HCT116 (cell line): ENCODE measurements around the gene KRTAP9-7. TPM values are rescaled to one million over a fixed set of nuclear protein-coding genes. Genes with fewer than 3 reads are reported as not detected.

ENCODE experiments used
- ATAC-seq: fragments of 200-7000 bp; cut with Tn5 transposase; 2 replicates; pipeline ENCODE4 v1.9.1; 2020; ENCODE audit warnings: mild to moderate bottlenecking, moderate library complexity
- BruUV-seq: library from RNA; stranded (reverse); fragments of 400-500 nt; replicated peaks from 2 replicates; lab custom pipeline; 2021; lab: Mats Ljungman, UMichigan
- CTCF ChIA-PET: fragments of 300-600 bp; sonication (Branson Sonifier 250); formaldehyde crosslinking; loops from one replicate; lab custom pipeline; 2021; ENCODE audit warnings: antibody characterized with exemption; lab: Charles Lee
- POLR2A ChIA-PET: fragments of 300-600, 350-600 bp; sonication (Branson Sonifier 250); formaldehyde crosslinking; loops from one replicate; lab custom pipeline; 2021; ENCODE audit warnings: antibody characterized with exemption; lab: Charles Lee
- RAD21 ChIA-PET, 2 experiments: fragments of 300-600 bp; sonication (Branson Sonifier 250); formaldehyde crosslinking; loops; one replicate each; lab custom pipeline; 2023; ENCODE audit warnings: low total read pairs in 2 of 2; ENCODE audit not compliant: uncharacterized antibody in 2 of 2, unreplicated experiment in 2 of 2, low non-redundant PET in 1 of 2; lab: Charles Lee
- DNase-seq: peaks from one replicate; pipeline ENCODE4 v3.0.0-alpha.2; 2010; ENCODE audit warnings: low read depth, low spot score
- H2AFZ ChIP-seq: fragments of 200-600 bp; shearing (Covaris generic), sonication (generic); 2 replicates; pipeline ENCODE4 v1.6.1; 2017; ENCODE audit warnings: low read depth, mixed run types, mixed read lengths, antibody characterized with exemption, low read length; ENCODE audit not compliant: poor library complexity, severe bottlenecking
- H3K27ac ChIP-seq: 2 replicates; pipeline ENCODE4 v1.5.1; 2012; ENCODE audit warnings: low read depth, low read length
- H3K27me3 ChIP-seq: fragments of 200-600 bp; sonication (generic); 2 replicates; pipeline ENCODE4 v1.6.1; 2016; ENCODE audit warnings: mixed run types, low read length, mixed read lengths; ENCODE audit not compliant: insufficient read depth
- H3K36me3 ChIP-seq, 2 experiments: fragments of 200-500 bp in 1 of 2; fragments of 200-600 bp in 1 of 2; sonication (Bioruptor generic) in 1 of 2; sonication (generic) in 1 of 2; 2 replicates each; pipeline versions ENCODE4 v1.5.1 to v1.6.1; 2014 to 2016; ENCODE audit warnings: low read length in 2 of 2, inconsistent platforms in 1 of 2, mixed read lengths in 1 of 2, mixed run types in 1 of 2; ENCODE audit not compliant: insufficient read depth in 2 of 2, control insufficient read depth in 1 of 2
- H3K4me1 ChIP-seq, 2 experiments: fragments of 200-600 bp in 1 of 2; sonication (generic) in 1 of 2; 2 replicates each; pipeline versions ENCODE4 v1.5.1 to v1.6.1; 2012 to 2017; ENCODE audit warnings: low read length in 2 of 2, inconsistent platforms in 1 of 2, mild to moderate bottlenecking in 1 of 2, mixed read lengths in 1 of 2, mixed run types in 1 of 2, moderate library complexity in 1 of 2; ENCODE audit not compliant: insufficient read depth in 2 of 2, control insufficient read depth in 1 of 2
- H3K4me2 ChIP-seq: fragments of 200-600 bp; sonication (generic); 2 replicates; pipeline ENCODE4 v1.6.1; 2017; ENCODE audit warnings: mixed run types, low read length, mixed read lengths
- H3K4me3 ChIP-seq, 2 experiments: fragments of 200-600 bp in 1 of 2; sonication (generic) in 1 of 2; replicated peaks in 1 of 2; 2 replicates each; pipeline ENCODE4 v1.5.1; 2011 to 2016; ENCODE audit warnings: low read length in 2 of 2, control low read depth in 1 of 2, low read depth in 1 of 2, mild to moderate bottlenecking in 1 of 2, mixed read lengths in 1 of 2, mixed run types in 1 of 2
- H3K79me2 ChIP-seq: fragments of 200-600 bp; sonication (generic); 2 replicates; pipeline ENCODE4 v1.6.1; 2017; ENCODE audit warnings: mild to moderate bottlenecking, mixed run types, low read length, moderate library complexity, mixed read lengths; ENCODE audit not compliant: insufficient read depth
- H3K9ac ChIP-seq: fragments of 200-600 bp; sonication (generic); 2 replicates; pipeline ENCODE4 v1.6.1; 2016; ENCODE audit warnings: low read length, mixed read lengths
- H3K9me2 ChIP-seq: fragments of 200-600 bp; sonication (generic), shearing (Covaris generic); 2 replicates; pipeline ENCODE4 v1.6.1; 2017; ENCODE audit warnings: mixed run types, mild to moderate bottlenecking, moderate library complexity; ENCODE audit not compliant: insufficient read depth
- H3K9me3 ChIP-seq, 2 experiments: fragments of 200-500 bp in 1 of 2; fragments of 200-600 bp in 1 of 2; sonication (Bioruptor generic) in 1 of 2; sonication (generic) in 1 of 2; 2 replicates each; pipeline ENCODE4 v1.6.1; 2014 to 2017; ENCODE audit warnings: low read length in 2 of 2, mixed read lengths in 2 of 2, inconsistent platforms in 1 of 2, low read depth in 1 of 2, mild to moderate bottlenecking in 1 of 2, mixed run types in 1 of 2, moderate library complexity in 1 of 2; ENCODE audit not compliant: control insufficient read depth in 1 of 2, insufficient read depth in 1 of 2
- H4K20me1 ChIP-seq: fragments of 200-600 bp; sonication (generic), shearing (Covaris generic); 2 replicates; pipeline ENCODE4 v1.6.1; 2017; ENCODE audit warnings: mixed run types, mild to moderate bottlenecking, moderate library complexity; ENCODE audit not compliant: insufficient read depth
- CEBPB ChIP-seq: IDR thresholded peaks from 2 replicates; pipeline ENCODE4 v1.6.1; 2012; ENCODE audit warnings: low read depth
- EGR1 ChIP-seq: IDR thresholded peaks from 2 replicates; pipeline ENCODE4 v1.6.1; 2012; ENCODE audit warnings: low read depth
- EZH2 ChIP-seq: fragments of 200-600 bp; sonication (generic); IDR thresholded peaks from 2 replicates; pipeline ENCODE4 v1.6.1; 2017; ENCODE audit warnings: antibody characterized with exemption, mixed run types
- EZH2phosphoT487 ChIP-seq: fragments of 200-600 bp; IDR thresholded peaks from 2 replicates; pipeline ENCODE4 v1.6.1; 2018; ENCODE audit warnings: antibody characterized with exemption, borderline replicate concordance
- FOSL1 ChIP-seq: IDR thresholded peaks from 2 replicates; pipeline ENCODE4 v1.6.1; 2012; ENCODE audit warnings: low read depth
- JUND ChIP-seq: IDR thresholded peaks from 2 replicates; pipeline ENCODE4 v1.6.1; 2012
- MAX ChIP-seq: IDR thresholded peaks from 2 replicates; pipeline ENCODE4 v1.6.1; 2012
- POLR2A ChIP-seq: IDR thresholded peaks from 2 replicates; pipeline ENCODE4 v1.7.0; 2011; ENCODE audit warnings: borderline replicate concordance; ENCODE audit not compliant: insufficient read depth, insufficient read length; ENCODE audit errors: extremely low read depth
- POLR2AphosphoS5 ChIP-seq: IDR thresholded peaks from 2 replicates; pipeline ENCODE4 v1.6.1; 2011; ENCODE audit warnings: mild to moderate bottlenecking, low read depth, low read length, moderate library complexity
- RAD21 ChIP-seq: IDR thresholded peaks from 2 replicates; pipeline ENCODE4 v1.6.1; 2012; ENCODE audit warnings: low read depth, mild to moderate bottlenecking
- SIN3A ChIP-seq: IDR thresholded peaks from 2 replicates; pipeline ENCODE4 v1.6.1; 2012; ENCODE audit warnings: low read depth
- SP1 ChIP-seq: IDR thresholded peaks from 2 replicates; pipeline ENCODE4 v1.6.1; 2012; ENCODE audit warnings: low read depth
- SRF ChIP-seq: IDR thresholded peaks from 2 replicates; pipeline ENCODE4 v1.6.1; 2012; ENCODE audit warnings: low read depth
- TCF7L2 ChIP-seq: IDR thresholded peaks from 2 replicates; pipeline ENCODE4 v1.7.0; 2011; ENCODE audit warnings: borderline replicate concordance, inconsistent platforms; ENCODE audit not compliant: insufficient read depth, insufficient read length; ENCODE audit errors: extremely low read depth
- ZBTB33 ChIP-seq: IDR thresholded peaks from 2 replicates; pipeline ENCODE4 v1.6.1; 2011; ENCODE audit warnings: mild to moderate bottlenecking, low read length, moderate library complexity; ENCODE audit not compliant: insufficient replicate concordance; ENCODE audit errors: extremely low read depth
- ZNF274 ChIP-seq: fragments of 200-500 bp; sonication (Bioruptor generic); IDR thresholded peaks from 2 replicates; pipeline ENCODE4 v1.6.1; 2014; ENCODE audit warnings: mild to moderate bottlenecking, low read depth, low read length, inconsistent platforms
- intact Hi-C: fragments of 100-400 bp; cut with micrococcal nuclease; formaldehyde crosslinking; loops from 2 replicates; pipeline ENCODE4 v1.10.0; 2022
- total RNA-seq: library from RNA; stranded (reverse); gene quantifications from one replicate; pipeline ENCODE4 v1.2.1, GENCODE V29; 2021; ENCODE audit not compliant: unreplicated experiment
- TF ChIP-seq, protein P1 (sequence below): IDR thresholded peaks from 2 replicates; pipeline ENCODE4 v1.6.1; 2012
- TF ChIP-seq, protein P2 (sequence below), 3 experiments: fragments of 200-600 bp in 1 of 3; sonication (generic) in 1 of 3; IDR thresholded peaks in 2 of 3; conservative IDR thresholded peaks in 1 of 3; 2 replicates each; pipeline ENCODE4 v1.5.1; 2012 to 2017; ENCODE audit warnings: low read depth in 2 of 3, low read length in 2 of 3, antibody characterized with exemption in 1 of 3, borderline replicate concordance in 1 of 3, control low read depth in 1 of 3, mild to moderate bottlenecking in 1 of 3, mixed read lengths in 1 of 3, mixed run types in 1 of 3, moderate library complexity in 1 of 3; ENCODE audit not compliant: insufficient read depth in 1 of 3
- TF ChIP-seq, protein P3 (sequence below): IDR thresholded peaks from 2 replicates; pipeline ENCODE4 v1.6.1; 2012; ENCODE audit warnings: low read depth

Gene KRTAP9-7
- total RNA-seq, 1 experiment from 2014 or later: not detected

- Histone ChIP-seq H3K9ac (no peak within 1 kb of the TSS), H3K9me3 (peaks cover 4 to 17% of the 10 kb centered on the region in 2 experiments; a peak in 1 of 4 replicates), H3K4me1 (no peaks in the 10 kb centered on the region), H2AFZ (no peak within 1 kb of the TSS)
- TF ChIP-seq SP1 (no peak), SRF (no peak), POLR2AphosphoS5 (no peak), TCF7L2 (no peak), EZH2phosphoT487 (no peak), EZH2 (no peak), ZBTB33 (no peak), FOSL1 (no peak), ZNF274 (no peak), MAX (no peak), RAD21 (no peak), POLR2A (no peak), CEBPB (no peak), SIN3A (no peak), JUND (no peak), EGR1 (no peak)
- TF ChIP-seq, protein P1, sequence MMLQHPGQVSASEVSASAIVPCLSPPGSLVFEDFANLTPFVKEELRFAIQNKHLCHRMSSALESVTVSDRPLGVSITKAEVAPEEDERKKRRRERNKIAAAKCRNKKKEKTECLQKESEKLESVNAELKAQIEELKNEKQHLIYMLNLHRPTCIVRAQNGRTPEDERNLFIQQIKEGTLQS: no peak
- TF ChIP-seq, protein P2, sequence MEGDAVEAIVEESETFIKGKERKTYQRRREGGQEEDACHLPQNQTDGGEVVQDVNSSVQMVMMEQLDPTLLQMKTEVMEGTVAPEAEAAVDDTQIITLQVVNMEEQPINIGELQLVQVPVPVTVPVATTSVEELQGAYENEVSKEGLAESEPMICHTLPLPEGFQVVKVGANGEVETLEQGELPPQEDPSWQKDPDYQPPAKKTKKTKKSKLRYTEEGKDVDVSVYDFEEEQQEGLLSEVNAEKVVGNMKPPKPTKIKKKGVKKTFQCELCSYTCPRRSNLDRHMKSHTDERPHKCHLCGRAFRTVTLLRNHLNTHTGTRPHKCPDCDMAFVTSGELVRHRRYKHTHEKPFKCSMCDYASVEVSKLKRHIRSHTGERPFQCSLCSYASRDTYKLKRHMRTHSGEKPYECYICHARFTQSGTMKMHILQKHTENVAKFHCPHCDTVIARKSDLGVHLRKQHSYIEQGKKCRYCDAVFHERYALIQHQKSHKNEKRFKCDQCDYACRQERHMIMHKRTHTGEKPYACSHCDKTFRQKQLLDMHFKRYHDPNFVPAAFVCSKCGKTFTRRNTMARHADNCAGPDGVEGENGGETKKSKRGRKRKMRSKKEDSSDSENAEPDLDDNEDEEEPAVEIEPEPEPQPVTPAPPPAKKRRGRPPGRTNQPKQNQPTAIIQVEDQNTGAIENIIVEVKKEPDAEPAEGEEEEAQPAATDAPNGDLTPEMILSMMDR (IDR thresholded peaks at IDR 0.05 in 2 of 3, conservative IDR thresholded peaks at IDR 0.05 in 1 of 3; ENCODE audit: borderline replicate concordance in 1 of 3, insufficient read depth in 1 of 3, low read depth in 2 of 3, low read length in 2 of 3): no peak
- TF ChIP-seq, protein P3, sequence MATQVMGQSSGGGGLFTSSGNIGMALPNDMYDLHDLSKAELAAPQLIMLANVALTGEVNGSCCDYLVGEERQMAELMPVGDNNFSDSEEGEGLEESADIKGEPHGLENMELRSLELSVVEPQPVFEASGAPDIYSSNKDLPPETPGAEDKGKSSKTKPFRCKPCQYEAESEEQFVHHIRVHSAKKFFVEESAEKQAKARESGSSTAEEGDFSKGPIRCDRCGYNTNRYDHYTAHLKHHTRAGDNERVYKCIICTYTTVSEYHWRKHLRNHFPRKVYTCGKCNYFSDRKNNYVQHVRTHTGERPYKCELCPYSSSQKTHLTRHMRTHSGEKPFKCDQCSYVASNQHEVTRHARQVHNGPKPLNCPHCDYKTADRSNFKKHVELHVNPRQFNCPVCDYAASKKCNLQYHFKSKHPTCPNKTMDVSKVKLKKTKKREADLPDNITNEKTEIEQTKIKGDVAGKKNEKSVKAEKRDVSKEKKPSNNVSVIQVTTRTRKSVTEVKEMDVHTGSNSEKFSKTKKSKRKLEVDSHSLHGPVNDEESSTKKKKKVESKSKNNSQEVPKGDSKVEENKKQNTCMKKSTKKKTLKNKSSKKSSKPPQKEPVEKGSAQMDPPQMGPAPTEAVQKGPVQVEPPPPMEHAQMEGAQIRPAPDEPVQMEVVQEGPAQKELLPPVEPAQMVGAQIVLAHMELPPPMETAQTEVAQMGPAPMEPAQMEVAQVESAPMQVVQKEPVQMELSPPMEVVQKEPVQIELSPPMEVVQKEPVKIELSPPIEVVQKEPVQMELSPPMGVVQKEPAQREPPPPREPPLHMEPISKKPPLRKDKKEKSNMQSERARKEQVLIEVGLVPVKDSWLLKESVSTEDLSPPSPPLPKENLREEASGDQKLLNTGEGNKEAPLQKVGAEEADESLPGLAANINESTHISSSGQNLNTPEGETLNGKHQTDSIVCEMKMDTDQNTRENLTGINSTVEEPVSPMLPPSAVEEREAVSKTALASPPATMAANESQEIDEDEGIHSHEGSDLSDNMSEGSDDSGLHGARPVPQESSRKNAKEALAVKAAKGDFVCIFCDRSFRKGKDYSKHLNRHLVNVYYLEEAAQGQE: no peak
- TF ChIP-seq, all 23 proteins: peak for 0
- BruUV-seq: no TSS peak
- H3K79me2 ChIP-seq: no peaks in the 10 kb centered on the region
- DNase-seq: no peak
- POLR2A ChIA-PET: no interaction called here
- intact Hi-C loops: no loop called here
- RAD21 ChIA-PET: no interaction called here
- H3K4me2 ChIP-seq: no peak within 1 kb of the TSS
- no peak for ATAC-seq
- H3K36me3 ChIP-seq: no peaks in the 10 kb centered on the region
- H3K9me2 ChIP-seq: no peaks in the 10 kb centered on the region
- H3K27me3 ChIP-seq: no peaks in the 10 kb centered on the region
- no peak within 1 kb of the TSS for H3K4me3 ChIP-seq
- no peak within 1 kb of the TSS for H3K27ac ChIP-seq
- no peaks in the 10 kb centered on the region for H4K20me1 ChIP-seq
- CTCF ChIA-PET: no interaction called here
Observed at GRCh38 chr17:41315204-41315794, 39.8 kb downstream of the KRTAP9-7 start, which contains the start of gene KRTAP17-1. Gene KRTAP17-1, minus strand, starts transcription at chr17:41315710. Its CDS starts 60 bp downstream, at chr17:41315650.
